NT2/D1 (cell line): ENCODE measurements around the gene MOGAT3.

Experiments
- SUZ12 ChIP-seq: IDR thresholded peaks from 2 replicates; pipeline ENCODE4 v1.6.1; 2011; ENCODE audit not compliant: insufficient read length, insufficient read depth; ENCODE audit errors: extremely low read depth
- YY1 ChIP-seq: IDR thresholded peaks from 2 replicates; pipeline ENCODE4 v1.6.1; 2011; ENCODE audit not compliant: insufficient read length, insufficient read depth
- ZNF274 ChIP-seq: IDR thresholded peaks from 2 replicates; pipeline ENCODE4 v1.6.1; 2011; ENCODE audit warnings: mild to moderate bottlenecking, low read depth, low read length

GRCh38 chr7:101197991-101198390, 2.8 kb downstream of the MOGAT3 start:
- no peak for TF ChIP-seq YY1
- TF ChIP-seq ZNF274: no peak
- no peak for TF ChIP-seq SUZ12
